T-helper 1 cell treated with Interleukin-12 subunit alpha and Interleukin-12 subunit beta and Interleukin-4 antibody, amounts not matched to agents 30 ng/mL and 1 ng/mL, for 36 hours (primary cell): ENCODE measurements around the gene SASH3. TPM values are rescaled to one million over a fixed set of nuclear protein-coding genes. Genes with fewer than 3 reads are reported as not detected.

Experiments used
- intact Hi-C: fragments of 100-400 bp; cut with micrococcal nuclease; formaldehyde crosslinking; loops from one replicate; pipeline ENCODE4 v1.15.1; 2024
- total RNA-seq: library from RNA; stranded (reverse); gene quantifications from 2 replicates; pipeline ENCODE4 v1.2.3, GENCODE V29; 2022

SASH3 gene
- total RNA-seq, 1 donor from 2014 or later, result 301 TPM

DNA sequence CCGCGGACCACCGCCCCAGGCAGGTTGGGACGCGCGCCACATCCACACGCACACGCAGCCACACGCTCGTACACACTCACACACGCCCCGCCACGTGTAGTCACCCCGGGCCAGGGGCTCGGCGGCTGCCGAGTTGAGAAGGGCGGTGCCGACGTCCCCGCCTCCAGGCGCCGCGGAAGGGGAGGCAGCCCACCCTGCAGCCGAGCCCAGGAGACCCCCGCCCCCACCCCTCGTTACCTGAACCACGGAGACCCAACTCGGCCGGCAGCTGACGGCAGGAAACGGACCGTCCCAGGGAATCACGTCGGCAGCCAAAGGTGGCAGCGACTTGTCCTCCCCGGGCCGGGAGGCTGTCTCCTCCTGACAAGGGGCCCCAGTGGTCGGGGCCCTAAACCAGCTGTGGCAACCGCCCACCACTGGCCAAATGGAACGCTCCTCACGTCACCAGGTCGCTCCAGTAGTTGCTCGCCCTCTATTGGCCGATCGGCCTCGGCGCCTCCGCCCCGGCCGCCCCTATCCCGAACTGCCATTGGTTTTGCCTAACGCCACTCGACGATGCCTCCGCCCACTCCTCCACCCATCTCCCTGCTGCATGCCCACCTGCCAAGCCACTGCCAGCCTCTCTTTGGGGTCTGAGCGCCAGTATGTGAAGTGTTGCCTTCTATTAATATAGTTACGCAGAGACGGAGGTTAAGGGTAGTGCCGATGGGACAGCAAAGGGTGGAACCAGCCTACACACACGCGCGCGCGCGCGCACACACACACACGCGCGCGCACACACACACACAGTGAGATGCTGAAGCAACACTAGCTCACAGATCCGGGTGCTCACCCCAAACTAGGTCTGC, 63.9 kb downstream of the SASH3 start, which contains the start of gene ZDHHC9:
ZDHHC9 (minus strand) TSS at position 428 of the 848 bp plus-strand sequence. CDS start 1,941 bp downstream, outside the sequence.
- intact Hi-C loops, result loop anchor here (1.0 to 10.0 kb wide), 12 partner anchors 62 to 1060 kb away; partner anchors contain the start of genes BCORL1, ENOX2, RBMX2 and UTP14A

Other genes with a start within 250 kb of the SASH3 start
- gene OCRL, start 239.7 kb upstream of the SASH3 start, total RNA-seq, result 2.4 and 2.6 TPM in 2 replicates
- 0.07 TPM in 1 of 2 replicates, not detected in the other for gene APLN, start 125.0 kb upstream of the SASH3 start, total RNA-seq
- 0.61 and 0.88 TPM in 2 replicates for gene XPNPEP2, start 41.0 kb upstream of the SASH3 start, total RNA-seq
- gene ZDHHC9, start 63.9 kb downstream of the SASH3 start, total RNA-seq, result 6.7 and 7.0 TPM in 2 replicates
- gene UTP14A, start 126.2 kb downstream of the SASH3 start, total RNA-seq, result 31.9 and 32.0 TPM in 2 replicates
- gene BCORL1, start 202.7 kb downstream of the SASH3 start, total RNA-seq, result 6.1 and 6.9 TPM in 2 replicates